CD4-positive, alpha-beta T cell treated with Interleukin-1 beta for 1 hour (primary cell): ENCODE data around the gene GDF2.

Source experiments
- DNase-seq, 2 donors: peaks; one replicate each; pipeline ENCODE4 v3.0.0-alpha.2; 2020 to 2022

The GDF2 gene

DNA sequence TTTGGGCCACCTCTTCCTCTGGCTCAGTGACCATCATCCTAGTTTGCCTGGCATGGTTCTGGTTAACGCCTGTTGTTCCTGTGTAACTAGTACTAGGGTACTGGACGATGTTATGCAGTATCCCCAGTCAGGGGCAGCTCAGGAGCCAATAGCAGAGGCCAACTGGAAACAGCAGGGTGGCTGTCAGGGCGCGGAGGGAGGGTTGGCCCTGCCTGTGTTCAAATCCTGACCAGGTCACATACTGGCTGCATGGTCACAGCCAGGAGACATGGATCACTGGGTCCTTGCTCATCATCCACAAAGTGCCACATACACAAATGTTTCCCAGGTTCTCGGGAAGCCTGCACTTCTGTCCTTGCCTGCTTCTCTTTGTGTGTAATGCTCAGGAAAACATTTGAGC is 13.7 kb downstream of the GDF2 start:
- no peak for DNase-seq

DNA sequence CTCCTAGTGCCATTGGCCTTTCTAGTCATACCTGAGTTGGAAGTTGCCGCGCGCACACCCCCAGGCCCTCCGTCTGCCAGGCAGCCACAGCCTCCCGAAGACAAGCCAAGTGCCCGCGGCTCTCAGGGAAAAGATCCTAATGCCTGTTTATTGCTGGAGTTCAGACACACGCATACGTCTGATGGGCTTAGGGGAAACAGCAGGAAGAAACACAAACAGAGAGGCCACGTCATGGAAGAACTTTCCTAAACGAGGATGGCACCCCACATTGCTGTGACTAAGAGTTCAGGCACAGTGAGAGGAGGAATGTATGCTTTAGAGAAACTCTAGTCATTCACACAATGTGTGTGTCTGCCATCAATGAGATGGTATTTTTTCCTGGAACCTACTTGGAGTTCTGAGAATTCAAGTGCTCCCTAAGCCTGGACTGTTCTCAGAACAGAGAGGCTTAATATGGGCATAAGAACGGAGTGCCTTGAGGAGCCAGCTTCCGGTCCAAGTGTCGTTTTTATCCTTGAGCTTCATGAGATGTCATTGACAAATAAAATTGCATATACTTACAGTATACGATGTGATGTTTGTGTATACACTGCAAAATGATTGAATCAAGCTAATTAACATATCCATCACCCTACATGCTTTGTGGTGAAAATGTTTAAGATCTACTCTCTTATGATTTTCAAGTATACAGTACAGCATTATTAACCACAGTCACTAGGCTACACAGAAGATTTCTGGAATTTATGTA is 14.3 kb downstream of the GDF2 start:
- DNase-seq = no peak

DNA sequence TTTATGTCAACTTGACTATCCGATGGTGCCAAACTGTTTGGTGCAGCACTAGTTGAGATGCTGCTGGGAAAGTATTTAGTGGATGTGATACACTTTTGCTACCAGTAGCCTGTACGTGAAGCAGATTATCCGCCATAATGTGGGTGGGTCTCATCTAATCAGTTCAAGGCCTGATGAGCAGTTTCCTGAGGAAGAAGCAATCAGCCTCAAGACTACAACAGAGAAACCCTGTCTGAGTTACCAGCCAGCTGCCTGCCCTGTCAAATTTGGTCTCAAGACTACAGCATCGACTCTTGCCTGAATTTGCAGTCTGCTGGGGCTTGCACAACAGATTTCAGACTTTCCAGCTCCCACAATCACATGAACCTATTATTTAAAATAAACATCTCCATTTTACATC is 15.1 kb downstream of the GDF2 start:
- DNase-seq = no peak

DNA sequence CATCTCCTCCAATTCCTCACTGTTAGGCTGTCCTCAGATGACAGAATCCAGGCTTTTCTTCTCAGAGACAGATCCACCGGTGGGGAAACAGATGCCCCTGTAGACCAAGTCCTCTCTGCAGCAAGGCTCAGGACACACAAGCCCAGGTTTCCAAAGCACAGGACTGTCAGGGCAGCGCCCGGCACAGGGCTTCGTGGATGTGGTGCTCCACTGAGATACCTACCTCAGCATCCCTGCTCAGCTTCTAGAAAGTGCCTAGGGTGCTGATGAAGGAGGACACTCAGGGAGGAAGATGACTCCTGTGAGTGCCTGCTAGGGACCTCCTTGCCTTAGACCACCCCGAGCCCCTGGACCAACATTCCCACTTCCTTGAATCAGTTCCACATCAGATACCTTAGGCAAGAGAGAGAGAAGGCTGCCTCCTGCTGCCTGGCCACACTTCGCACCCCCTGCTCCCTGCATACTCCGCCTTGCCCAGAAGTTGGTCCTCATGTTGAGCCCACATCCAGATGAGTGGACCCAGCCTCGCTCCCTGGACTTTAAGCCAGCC is 17.0 kb downstream of the GDF2 start:
- no peak for DNase-seq

DNA sequence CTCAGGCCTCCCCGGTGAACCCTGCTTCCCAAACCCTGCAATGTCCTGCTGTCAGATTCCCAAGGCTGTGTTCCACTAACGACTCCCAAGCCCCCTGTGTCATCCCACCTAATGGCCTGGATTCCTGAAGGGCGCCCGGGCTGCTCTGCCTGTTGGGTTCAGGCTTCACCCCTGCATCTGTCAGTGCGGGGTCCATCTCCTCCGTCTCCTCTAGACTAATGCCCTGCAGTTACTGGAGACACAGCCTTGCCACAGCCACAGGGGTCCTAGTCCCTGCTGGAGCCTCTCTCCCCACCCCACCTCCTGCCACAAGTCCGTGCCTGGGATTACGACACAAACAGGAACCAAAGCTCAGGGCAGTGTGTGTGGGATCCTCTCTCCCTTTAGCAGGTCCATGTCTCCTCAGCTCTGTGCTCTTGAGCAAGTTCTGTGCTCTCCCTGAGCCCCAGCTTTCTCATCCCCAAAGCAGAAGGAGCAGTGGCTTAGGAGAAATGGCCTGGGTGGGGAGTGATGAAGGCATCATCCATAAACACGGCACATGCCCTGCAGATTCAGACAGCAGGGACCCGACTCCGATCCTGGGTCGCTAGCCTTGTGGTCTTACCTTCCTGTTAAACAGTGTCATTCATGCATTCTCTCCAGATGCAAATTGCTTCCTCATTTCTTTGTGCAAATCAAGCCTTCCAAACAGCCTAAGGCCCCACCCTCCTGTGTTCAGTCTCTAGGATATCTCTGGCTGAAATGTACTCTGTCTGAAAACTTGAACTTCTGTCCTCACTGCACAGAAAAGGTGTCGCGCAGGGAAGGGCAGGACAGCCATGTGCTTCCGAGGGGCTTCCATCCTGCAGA is 17.7 kb downstream of the GDF2 start:
- DNase-seq = peak in 1 of 2 donors; percentile 1

DNA sequence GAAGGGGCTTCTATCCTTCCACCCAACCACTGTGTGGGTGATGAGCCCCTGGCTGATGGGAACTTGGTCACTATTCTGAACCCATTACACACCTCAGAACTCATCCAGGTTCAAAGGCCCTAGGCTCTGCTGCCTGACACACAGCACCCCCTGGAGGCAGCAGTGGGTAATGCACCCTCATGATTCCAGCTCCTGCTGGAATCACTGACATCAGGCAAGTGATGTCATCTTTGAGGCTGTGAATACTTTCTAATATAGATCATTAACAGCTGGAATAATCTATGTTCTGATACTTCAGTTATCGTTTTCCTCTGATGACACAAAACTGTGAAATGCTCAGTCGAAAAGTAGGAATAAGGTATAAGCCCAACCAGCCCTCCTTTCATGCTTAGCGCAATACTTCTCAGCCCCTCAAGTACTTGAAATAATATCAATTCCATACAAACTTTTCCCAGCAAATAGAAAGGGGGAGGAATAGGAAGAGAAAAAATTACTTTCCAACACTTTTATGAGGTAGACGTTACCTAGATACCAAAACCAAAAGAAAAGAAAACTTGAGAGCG is 18.4 kb downstream of the GDF2 start:
- peak; percentile 44 to 63 for DNase-seq

DNA sequence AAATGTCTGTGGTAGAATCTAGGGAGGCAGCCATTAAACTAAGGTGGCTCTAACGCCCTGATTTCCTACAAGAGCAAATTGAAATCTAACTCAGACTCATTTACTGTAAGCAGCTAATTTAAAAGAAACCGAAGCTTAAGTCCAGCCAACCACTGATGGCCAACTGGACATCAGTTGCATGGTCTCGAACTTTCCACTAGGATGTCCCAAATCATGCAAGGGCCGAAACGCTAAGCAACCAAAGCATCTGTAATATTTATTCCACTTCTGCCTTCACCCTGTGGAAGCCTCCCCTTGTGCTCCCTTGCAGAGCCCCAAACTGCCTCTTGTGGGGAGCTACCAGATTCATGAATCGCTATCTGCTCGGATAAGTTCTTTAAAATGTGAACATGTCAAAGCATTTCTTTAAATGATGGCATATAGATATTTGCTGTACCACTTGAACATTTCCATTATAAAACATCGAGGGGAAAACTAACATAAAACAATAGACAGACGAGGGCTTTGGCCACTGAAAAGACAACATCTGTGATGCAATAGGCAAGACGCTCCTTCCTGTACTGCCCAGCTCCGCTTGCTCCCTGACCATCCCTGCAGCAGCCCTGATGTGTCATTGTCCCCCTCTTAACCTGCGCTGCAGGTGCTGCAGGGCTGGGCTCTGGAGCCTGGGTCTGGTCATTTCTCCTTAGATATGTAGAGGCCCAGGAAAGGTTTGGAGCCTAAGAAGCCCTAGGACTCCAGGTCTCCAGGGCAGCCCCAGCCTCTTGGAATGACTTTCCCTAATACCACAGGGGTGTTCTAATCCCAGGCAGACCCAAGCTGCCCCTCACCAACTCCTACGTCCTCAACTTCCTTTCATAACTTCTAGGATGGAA is 23.0 kb downstream of the GDF2 start:
- DNase-seq = no peak

DNA sequence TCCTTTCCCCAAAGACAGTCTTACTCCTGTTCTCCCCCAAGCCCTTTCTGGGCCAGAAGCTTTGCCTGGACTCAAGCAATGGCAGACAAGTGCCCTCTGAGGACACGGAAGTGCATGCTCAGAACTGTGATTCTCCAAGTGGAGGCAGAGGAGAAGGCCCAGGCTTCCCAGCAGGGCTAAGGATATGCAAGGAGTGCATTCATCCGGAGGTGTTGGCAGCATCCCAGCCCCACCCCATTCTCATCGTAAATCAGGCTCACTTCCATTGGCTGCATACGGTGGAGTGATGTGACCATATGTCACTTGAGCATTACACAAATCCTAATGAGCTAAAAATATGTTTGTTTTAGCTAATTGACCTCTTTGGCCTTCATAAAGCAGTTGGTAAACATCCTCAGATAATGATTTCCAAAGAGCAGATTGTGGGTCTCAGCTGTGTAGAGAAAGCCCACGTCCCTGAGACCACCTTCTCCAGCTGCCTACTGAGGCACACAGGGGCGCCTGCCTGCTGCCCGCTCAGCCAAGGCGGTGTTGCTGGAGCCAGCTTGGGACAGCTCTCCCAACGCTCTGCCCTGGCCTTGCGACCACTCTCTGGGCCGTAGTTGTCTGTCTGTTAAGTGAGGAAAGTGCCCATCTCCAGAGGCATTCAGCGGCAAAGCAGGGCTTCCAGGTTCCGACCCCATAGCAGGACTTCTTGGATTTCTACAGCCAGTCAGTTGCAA is 24.5 kb downstream of the GDF2 start:
- DNase-seq = no peak

DNA sequence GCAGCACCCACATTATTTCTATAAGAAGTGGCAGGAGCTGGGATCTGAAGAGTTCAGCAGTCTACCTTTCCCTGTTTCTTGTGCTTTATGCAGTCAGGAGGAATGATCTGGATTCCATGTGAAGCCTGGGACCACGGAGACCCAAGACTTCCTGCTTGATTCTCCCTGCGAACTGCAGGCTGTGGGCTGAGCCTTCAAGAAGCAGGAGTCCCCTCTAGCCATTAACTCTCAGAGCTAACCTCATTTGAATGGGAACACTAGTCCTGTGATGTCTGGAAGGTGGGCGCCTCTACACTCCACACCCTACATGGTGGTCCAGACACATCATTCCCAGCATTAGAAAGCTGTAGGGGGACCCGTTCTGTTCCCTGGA is 25.0 kb downstream of the GDF2 start:
- no peak for DNase-seq

DNA sequence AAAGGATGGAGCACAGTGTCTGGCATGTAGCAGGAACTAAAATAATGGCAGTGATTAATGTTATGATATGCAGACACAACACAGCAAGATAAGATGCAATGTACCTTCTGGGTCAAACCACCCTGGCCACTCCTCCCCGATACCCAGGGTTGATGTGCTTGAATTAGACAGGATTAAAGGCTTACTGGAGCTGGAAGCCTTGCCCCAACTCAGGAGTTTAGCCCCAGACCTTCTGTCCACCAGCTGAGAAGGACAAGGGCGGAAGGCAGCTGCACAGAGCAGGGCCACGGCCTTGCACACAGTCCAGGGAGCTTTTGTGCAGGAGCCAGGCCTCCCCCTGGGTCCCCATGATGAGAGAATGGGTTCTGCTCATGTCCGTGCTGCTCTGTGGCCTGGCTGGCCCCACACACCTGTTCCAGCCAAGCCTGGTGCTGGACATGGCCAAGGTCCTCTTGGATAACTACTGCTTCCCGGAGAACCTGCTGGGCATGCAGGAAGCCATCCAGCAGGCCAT is 25.9 kb downstream of the GDF2 start, which contains the start of gene RBP3:
Gene RBP3, plus strand, starts transcription at position 226 of the 514 bp plus-strand sequence. Its CDS starts 122 bp downstream, at position 348.
- DNase-seq = no peak

DNA sequence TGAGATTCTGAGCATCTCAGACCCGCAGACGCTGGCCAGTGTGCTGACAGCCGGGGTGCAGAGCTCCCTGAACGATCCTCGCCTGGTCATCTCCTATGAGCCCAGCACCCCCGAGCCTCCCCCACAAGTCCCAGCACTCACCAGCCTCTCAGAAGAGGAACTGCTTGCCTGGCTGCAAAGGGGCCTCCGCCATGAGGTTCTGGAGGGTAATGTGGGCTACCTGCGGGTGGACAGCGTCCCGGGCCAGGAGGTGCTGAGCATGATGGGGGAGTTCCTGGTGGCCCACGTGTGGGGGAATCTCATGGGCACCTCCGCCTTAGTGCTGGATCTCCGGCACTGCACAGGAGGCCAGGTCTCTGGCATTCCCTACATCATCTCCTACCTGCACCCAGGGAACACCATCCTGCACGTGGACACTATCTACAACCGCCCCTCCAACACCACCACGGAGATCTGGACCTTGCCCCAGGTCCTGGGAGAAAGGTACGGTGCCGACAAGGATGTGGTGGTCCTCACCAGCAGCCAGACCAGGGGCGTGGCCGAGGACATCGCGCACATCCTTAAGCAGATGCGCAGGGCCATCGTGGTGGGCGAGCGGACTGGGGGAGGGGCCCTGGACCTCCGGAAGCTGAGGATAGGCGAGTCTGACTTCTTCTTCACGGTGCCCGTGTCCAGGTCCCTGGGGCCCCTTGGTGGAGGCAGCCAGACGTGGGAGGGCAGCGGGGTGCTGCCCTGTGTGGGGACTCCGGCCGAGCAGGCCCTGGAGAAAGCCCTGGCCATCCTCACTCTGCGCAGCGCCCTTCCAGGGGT is 26.6 kb downstream of the GDF2 start:
- DNase-seq = no peak

DNA sequence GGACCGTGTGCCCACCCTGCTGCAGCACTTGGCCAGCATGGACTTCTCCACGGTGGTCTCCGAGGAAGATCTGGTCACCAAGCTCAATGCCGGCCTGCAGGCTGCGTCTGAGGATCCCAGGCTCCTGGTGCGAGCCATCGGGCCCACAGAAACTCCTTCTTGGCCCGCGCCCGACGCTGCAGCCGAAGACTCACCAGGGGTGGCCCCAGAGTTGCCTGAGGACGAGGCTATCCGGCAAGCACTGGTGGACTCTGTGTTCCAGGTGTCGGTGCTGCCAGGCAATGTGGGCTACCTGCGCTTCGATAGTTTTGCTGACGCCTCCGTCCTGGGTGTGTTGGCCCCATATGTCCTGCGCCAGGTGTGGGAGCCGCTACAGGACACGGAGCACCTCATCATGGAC is 27.3 kb downstream of the GDF2 start:
- no peak for DNase-seq

DNA sequence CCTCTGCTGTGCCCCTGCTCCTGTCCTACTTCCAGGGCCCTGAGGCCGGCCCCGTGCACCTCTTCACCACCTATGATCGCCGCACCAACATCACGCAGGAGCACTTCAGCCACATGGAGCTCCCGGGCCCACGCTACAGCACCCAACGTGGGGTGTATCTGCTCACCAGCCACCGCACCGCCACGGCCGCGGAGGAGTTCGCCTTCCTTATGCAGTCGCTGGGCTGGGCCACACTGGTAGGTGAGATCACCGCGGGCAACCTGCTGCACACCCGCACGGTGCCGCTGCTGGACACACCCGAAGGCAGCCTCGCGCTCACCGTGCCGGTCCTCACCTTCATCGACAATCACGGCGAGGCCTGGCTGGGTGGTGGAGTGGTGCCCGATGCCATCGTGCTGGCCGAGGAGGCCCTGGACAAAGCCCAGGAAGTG is 27.7 kb downstream of the GDF2 start:
- no peak for DNase-seq

DNA sequence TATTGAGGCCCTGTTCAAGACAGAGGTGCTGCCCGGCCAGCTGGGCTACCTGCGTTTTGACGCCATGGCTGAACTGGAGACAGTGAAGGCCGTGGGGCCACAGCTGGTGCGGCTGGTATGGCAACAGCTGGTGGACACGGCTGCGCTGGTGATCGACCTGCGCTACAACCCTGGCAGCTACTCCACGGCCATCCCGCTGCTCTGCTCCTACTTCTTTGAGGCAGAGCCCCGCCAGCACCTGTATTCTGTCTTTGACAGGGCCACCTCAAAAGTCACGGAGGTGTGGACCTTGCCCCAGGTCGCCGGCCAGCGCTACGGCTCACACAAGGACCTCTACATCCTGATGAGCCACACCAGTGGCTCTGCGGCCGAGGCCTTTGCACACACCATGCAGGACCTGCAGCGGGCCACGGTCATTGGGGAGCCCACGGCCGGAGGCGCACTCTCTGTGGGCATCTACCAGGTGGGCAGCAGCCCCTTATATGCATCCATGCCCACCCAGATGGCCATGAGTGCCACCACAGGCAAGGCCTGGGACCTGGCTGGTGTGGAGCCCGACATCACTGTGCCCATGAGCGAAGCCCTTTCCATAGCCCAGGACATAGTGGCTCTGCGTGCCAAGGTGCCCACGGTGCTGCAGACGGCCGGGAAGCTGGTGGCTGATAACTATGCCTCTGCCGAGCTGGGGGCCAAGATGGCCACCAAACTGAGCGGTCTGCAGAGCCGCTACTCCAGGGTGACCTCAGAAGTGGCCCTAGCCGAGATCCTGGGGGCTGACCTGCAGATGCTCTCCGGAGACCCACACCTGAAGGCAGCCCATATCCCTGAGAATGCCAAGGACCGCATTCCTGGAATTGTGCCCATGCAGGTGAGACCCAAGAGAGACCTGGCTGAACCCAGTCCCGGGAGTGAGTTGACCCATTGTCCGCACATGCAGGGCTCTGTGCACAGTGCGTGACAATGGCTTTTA is 28.7 kb downstream of the GDF2 start:
- no peak for DNase-seq

DNA sequence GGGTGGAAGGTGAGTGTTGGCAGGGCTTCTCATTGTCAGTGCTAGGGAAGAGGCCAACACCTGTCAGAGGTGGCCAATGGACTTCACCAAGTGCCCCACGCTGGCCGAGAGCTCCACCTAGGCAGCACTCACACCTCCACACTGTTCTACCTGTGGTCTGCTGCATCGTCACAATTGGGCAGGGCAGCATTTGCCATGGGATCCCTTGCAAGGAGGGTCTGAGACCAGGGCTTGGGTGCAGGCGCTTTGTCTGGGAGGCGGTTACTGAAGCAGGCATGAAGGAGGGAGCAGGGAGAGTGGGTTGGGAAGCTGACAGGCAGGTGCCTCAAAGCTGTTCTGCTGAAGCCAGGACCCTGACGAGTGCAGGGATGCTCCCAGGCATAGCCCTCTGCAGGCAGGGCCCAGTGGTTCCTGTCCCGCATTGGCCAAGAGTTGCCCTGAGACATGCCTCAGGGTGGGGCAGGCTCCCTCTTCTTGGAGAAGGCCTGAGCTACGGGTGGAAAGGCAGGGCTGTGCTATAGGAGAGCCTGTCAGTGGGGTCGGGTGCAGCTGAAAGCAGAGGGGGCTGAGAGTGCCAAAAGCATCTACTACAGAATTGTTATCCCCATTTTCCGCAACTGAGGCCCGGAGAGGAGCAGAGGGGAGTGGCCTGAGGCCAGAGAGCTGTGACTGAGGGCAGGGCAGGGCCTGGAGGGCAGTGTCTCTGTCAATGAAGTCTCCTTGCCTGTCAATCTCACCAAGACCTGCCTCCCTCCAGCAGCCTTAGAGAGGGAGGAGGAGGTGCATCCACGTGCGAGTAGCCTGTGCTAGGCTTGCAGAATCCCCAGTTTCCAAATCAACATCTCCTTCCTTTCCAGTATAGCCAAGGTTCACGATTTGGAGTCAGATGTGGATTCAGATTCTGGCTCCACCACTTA is 29.9 kb downstream of the GDF2 start:
- DNase-seq = no peak

DNA sequence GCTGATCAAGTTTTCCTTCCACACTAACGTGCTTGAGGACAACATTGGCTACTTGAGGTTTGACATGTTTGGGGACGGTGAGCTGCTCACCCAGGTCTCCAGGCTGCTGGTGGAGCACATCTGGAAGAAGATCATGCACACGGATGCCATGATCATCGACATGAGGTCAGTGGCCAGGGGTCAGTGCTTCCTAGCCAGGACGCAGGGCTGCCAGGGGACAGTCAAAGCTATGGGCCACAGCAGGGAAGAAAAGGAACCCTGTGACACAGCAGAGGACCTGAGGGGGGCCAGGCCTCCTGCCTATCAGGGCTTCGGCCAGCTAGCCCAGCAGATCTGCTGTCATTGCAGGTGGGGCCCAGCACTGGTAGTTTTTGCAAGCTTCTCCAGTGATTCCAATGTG is 31.1 kb downstream of the GDF2 start:
- DNase-seq = no peak

DNA sequence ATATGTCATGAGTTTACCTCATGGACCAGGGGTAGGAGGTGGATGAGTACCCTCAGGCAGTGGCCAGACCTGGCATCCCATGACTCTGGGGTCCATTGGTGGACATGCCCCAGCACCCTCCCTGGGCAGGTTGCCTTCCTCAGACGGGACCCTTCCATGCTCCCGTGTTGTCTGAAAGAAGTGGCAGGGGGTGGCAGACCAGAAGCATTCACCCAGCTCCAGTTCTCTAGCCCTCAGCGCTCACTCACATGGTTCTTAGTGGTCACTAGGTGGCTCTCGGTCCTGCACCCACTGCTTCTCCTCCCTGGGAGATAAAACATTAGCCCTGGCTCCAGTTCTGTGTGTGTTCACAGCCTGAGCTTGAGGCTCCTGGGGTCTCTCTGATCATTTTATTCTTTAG is 31.9 kb downstream of the GDF2 start:
- DNase-seq = no peak

DNA sequence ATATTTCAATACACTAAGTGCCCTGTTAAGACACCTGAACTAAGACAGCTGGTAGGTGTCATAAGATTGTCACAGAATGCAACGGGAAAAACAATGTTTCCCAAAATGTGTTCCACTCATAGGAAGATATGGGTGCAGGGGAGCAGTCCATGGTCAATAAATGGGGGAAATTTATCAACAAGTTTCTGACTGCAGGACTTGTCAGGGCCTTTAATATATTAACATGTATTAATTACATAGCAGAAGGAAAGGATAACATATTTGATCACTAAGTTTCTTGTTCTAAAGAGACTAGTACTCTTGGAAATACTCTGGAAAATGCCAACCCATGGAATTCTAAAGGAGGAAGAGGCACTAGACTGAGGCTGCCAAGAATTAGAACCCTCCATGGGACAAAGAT is 32.6 kb downstream of the GDF2 start:
- DNase-seq = no peak
